Endodermal cell (in vitro differentiated cells): Measurements from ENCODE around the gene HBP1. TPM values are rescaled to one million over a fixed set of nuclear protein-coding genes. Genes with fewer than 3 reads are reported as not detected.

Experiments used
- DNase-seq: peaks from one replicate; pipeline ENCODE4 v3.0.0-alpha.2; 2017
- H3K27ac ChIP-seq: 2 replicates; pipeline ENCODE4 v1.5.1; 2013; ENCODE audit warnings: mild to moderate bottlenecking, low read depth, low read length, moderate library complexity
- H3K27me3 ChIP-seq: 2 replicates; pipeline ENCODE4 v1.6.1; 2013; ENCODE audit warnings: mild to moderate bottlenecking, low read length, moderate library complexity; ENCODE audit not compliant: insufficient read depth, control insufficient read depth, poor library complexity, severe bottlenecking
- H3K36me3 ChIP-seq: 2 replicates; pipeline ENCODE4 v1.7.0; 2013; ENCODE audit warnings: mild to moderate bottlenecking, low read length, moderate library complexity; ENCODE audit not compliant: control insufficient read depth, insufficient read depth
- H3K4me1 ChIP-seq: one replicate; pipeline ENCODE4 v1.7.0; 2013; ENCODE audit warnings: low read length; ENCODE audit not compliant: control insufficient read depth, insufficient read depth
- H3K4me3 ChIP-seq: 2 replicates; pipeline ENCODE4 v1.5.1; 2013; ENCODE audit warnings: mild to moderate bottlenecking, low read length, moderate library complexity
- H3K9ac ChIP-seq: 2 replicates; pipeline ENCODE4 v1.6.1; 2013; ENCODE audit warnings: mild to moderate bottlenecking, low read length, moderate library complexity; ENCODE audit not compliant: poor library complexity, severe bottlenecking; ENCODE audit errors: extremely low read depth
- H3K9me3 ChIP-seq: 2 replicates; pipeline ENCODE4 v1.6.1; 2013; ENCODE audit warnings: mild to moderate bottlenecking, low read length, moderate library complexity; ENCODE audit not compliant: control insufficient read depth
- H3K27ac Mint-ChIP-seq: 2 replicates; pipeline ENCODE4 v1.8.0; 2020; ENCODE audit warnings: mixed read lengths
- H3K27me3 Mint-ChIP-seq: 2 replicates; pipeline ENCODE4 v1.8.0; 2021; ENCODE audit warnings: mild to moderate bottlenecking, mixed read lengths; ENCODE audit not compliant: insufficient read depth
- H3K36me3 Mint-ChIP-seq: 2 replicates; pipeline ENCODE4 v1.8.0; 2020; ENCODE audit warnings: low read depth, mixed read lengths
- H3K4me1 Mint-ChIP-seq: 2 replicates; pipeline ENCODE4 v1.8.0; 2020; ENCODE audit warnings: mixed read lengths
- H3K4me3 Mint-ChIP-seq: 2 replicates; pipeline ENCODE4 v1.8.0; 2020; ENCODE audit warnings: mild to moderate bottlenecking, moderate library complexity, mixed read lengths
- H3K9me3 Mint-ChIP-seq: 2 replicates; pipeline ENCODE4 v1.8.0; 2020; ENCODE audit warnings: mild to moderate bottlenecking, mixed read lengths
- WGBS, 2 experiments: methylation state at CpG; one replicate each; pipeline versions ENCODE4 v1.1.5 to v1.1.7; 2013; ENCODE audit warnings: missing lambda C conversion rate in 2 of 2, mixed read lengths in 1 of 2; ENCODE audit not compliant: insufficient coverage in 1 of 2, insufficient read length in 1 of 2; 5-methylcytosine and 5-hydroxymethylcytosine counted together
- total RNA-seq, 2 donors: library from RNA; stranded (reverse); fragmentation: NEBNext Ultra II Directional in 1 of 2; extraction: Animal tissue kit (Norgen Biotek cat#: 25700) in 1 of 2; gene quantifications; 2 replicates in 1 of 2; 3 replicates in 1 of 2; pipeline ENCODE4 v1.2.1, GENCODE V29; 2021
- TF ChIP-seq, protein P1 (sequence below): fragments of 200-600 bp; sonication (generic); conservative IDR thresholded peaks from 2 replicates; pipeline ENCODE4 v1.5.0; 2021; ENCODE audit warnings: antibody characterized with exemption, mild to moderate bottlenecking

Gene HBP1
- total RNA-seq, 2 donors from 2014 or later, result 39.3 to 51.0 TPM

GRCh38 chr7:107122486-107122911 is 46.3 kb upstream of the HBP1 start:
- no peaks in the 10 kb centered on the region for H3K27me3 ChIP-seq
- no peak for DNase-seq
- H3K4me1 ChIP-seq, result no peaks in the 10 kb centered on the region
- Mint-ChIP-seq H3K4me3 (no peak overlapping the region), H3K27me3 (no peaks in the 10 kb centered on the region), H3K36me3 (no peaks in the 10 kb centered on the region), H3K27ac (no peak overlapping the region), H3K4me1 (peaks cover 2% of the 10 kb centered on the region), H3K9me3 (no peaks in the 10 kb centered on the region)
- H3K4me3 ChIP-seq, result no peak overlapping the region
- H3K9ac ChIP-seq, result no peak overlapping the region
- H3K36me3 ChIP-seq, result no peaks in the 10 kb centered on the region
- 56 to 63% methylated on average over 3 to 4 of the region's 4 CpGs for WGBS, 2 experiments
- H3K9me3 ChIP-seq, result no peaks in the 10 kb centered on the region
- TF ChIP-seq, protein P1, sequence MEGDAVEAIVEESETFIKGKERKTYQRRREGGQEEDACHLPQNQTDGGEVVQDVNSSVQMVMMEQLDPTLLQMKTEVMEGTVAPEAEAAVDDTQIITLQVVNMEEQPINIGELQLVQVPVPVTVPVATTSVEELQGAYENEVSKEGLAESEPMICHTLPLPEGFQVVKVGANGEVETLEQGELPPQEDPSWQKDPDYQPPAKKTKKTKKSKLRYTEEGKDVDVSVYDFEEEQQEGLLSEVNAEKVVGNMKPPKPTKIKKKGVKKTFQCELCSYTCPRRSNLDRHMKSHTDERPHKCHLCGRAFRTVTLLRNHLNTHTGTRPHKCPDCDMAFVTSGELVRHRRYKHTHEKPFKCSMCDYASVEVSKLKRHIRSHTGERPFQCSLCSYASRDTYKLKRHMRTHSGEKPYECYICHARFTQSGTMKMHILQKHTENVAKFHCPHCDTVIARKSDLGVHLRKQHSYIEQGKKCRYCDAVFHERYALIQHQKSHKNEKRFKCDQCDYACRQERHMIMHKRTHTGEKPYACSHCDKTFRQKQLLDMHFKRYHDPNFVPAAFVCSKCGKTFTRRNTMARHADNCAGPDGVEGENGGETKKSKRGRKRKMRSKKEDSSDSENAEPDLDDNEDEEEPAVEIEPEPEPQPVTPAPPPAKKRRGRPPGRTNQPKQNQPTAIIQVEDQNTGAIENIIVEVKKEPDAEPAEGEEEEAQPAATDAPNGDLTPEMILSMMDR, result no peak
- no peak overlapping the region for H3K27ac ChIP-seq

DNA sequence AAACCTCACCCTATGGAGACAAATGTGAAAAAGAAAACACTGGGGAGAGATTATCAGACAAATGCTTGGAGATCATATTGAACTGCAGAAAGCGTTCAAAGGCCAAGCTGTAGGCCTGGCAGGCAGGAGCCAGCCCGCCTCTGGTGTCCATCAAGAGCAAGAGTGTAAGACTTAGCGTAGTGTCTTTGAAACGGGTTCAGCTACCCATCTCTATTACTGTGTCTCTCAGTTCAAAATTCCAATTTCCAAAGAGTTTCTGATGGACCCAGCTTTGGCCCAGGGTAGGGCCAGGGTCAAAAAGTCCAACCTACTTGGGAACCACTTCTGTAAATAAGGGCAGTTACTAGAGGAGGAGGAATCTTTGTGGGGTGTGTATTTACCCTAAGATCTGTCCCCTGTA is 45.4 kb upstream of the HBP1 start:
- Mint-ChIP-seq H3K27ac (no peak overlapping the region), H3K4me1 (peaks cover 2% of the 10 kb centered on the region), H3K36me3 (no peaks in the 10 kb centered on the region), H3K27me3 (no peaks in the 10 kb centered on the region), H3K4me3 (no peak overlapping the region), H3K9me3 (no peaks in the 10 kb centered on the region)
- no peaks in the 10 kb centered on the region for H3K36me3 ChIP-seq
- no peaks in the 10 kb centered on the region for H3K9me3 ChIP-seq
- 94 to 100% methylated on average over 2 to 4 of the region's 4 CpGs for WGBS, 2 experiments
- H3K9ac ChIP-seq, result no peak overlapping the region
- H3K27ac ChIP-seq, result no peak overlapping the region
- no peaks in the 10 kb centered on the region for H3K4me1 ChIP-seq
- TF ChIP-seq, protein P1, result no peak
- DNase-seq, result no peak
- no peak overlapping the region for H3K4me3 ChIP-seq
- H3K27me3 ChIP-seq, result no peaks in the 10 kb centered on the region

DNA sequence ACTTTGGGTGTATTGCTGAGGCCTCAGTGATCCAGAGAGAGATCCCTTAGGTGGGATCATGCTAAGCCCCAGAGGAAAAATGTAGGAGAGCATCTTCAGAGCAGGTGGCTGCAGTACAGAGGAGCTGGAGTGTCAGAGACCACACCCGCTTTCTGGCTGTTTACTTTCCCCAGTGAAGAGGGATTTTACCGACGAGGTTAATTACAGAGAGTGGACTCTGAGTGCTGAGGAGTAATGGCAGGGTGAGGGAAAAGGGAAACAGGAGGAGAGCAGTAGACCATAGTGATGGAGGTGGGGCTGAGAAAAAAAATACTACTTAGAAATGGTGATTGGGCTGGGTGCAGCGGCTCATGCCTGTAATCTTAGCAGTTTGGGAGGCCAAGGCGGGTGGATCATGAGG is 43.3 kb upstream of the HBP1 start:
- no peaks in the 10 kb centered on the region for H3K36me3 ChIP-seq
- no peak overlapping the region for H3K4me3 ChIP-seq
- H3K9me3 Mint-ChIP-seq, result no peaks in the 10 kb centered on the region
- H3K27me3 ChIP-seq, result no peaks in the 10 kb centered on the region
- TF ChIP-seq, protein P1, result no peak
- H3K36me3 Mint-ChIP-seq, result no peaks in the 10 kb centered on the region
- no peak for DNase-seq
- H3K4me1 ChIP-seq, result no peaks in the 10 kb centered on the region
- H3K4me3 Mint-ChIP-seq, result no peak overlapping the region
- H3K27ac Mint-ChIP-seq, result no peak overlapping the region
- no peaks in the 10 kb centered on the region for H3K9me3 ChIP-seq
- 88 to 90% methylated on average over 5 of the region's 5 CpGs for WGBS, 2 experiments
- no peak overlapping the region for H3K9ac ChIP-seq
- no peaks in the 10 kb centered on the region for H3K27me3 Mint-ChIP-seq
- no peak overlapping the region for H3K27ac ChIP-seq
- peaks cover 3% of the 10 kb centered on the region for H3K4me1 Mint-ChIP-seq
